ENCODE data around the gene PTCHD4. TPM values are rescaled to one million over a fixed set of nuclear protein-coding genes. Genes with fewer than 3 reads are reported as not detected.

Gene PTCHD4
- total RNA-seq, 1 donor from 2014 or later = 1.3 TPM

DNA sequence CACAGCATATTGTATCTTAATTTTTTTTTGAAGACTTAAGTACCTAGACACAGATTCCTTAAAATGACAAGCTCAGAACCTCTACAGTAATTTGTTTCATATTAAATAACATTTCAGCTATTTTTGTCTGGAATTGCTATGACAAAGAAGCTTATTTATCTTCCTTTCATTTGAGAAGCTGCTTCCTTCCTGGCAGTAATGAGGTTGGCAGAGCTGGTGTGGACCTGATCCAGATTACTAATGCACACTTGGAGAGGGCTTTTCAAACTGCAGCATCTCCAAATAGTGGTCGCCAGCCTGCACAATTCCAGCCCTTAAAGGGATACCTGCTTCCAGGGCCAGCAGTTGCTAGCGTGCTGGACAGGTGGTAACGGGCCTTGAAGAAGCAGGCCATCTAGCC is 12.1 kb downstream of the PTCHD4 start:
- no peak for DNase-seq (ENCODE audit: low read depth)
- no peak overlapping the region for H3K4me3 ChIP-seq (ENCODE audit: low read depth, low read length)
- TF ChIP-seq, protein P1, sequence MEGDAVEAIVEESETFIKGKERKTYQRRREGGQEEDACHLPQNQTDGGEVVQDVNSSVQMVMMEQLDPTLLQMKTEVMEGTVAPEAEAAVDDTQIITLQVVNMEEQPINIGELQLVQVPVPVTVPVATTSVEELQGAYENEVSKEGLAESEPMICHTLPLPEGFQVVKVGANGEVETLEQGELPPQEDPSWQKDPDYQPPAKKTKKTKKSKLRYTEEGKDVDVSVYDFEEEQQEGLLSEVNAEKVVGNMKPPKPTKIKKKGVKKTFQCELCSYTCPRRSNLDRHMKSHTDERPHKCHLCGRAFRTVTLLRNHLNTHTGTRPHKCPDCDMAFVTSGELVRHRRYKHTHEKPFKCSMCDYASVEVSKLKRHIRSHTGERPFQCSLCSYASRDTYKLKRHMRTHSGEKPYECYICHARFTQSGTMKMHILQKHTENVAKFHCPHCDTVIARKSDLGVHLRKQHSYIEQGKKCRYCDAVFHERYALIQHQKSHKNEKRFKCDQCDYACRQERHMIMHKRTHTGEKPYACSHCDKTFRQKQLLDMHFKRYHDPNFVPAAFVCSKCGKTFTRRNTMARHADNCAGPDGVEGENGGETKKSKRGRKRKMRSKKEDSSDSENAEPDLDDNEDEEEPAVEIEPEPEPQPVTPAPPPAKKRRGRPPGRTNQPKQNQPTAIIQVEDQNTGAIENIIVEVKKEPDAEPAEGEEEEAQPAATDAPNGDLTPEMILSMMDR (conservative IDR thresholded peaks at IDR 0.05; ENCODE audit: low read depth, low read length) = no peak

DNA sequence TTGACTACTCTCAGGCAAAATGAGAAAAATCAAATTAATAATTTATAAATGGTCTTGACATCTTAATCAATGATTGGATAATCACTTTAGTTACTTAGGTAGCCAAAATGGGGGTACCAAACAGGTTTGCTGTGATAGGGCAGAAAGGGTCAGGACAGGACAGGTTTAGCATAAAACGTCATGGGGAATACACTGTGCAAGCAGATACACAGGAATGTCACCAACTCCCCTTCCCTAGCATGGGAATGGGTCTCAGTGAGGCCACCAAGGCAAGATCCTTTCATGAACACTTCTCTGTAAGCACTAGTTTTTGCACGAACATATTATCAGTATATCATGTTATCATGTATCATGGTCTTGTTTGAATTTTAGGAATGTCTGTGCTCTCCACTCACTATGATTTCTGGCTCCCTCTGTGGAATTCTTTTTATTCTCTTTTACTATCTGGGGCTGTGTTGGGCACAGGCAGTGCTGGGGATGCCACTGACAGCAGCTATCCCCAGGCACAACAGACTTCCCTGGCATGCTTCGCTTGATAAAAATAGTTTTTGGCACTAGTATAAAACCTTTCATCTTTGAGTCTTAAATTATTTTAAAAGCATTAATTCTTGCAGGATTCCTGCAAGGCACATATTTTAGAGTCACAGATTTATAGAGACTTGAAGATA is 18.3 kb downstream of the PTCHD4 start:
- TF ChIP-seq, protein P1 (conservative IDR thresholded peaks at IDR 0.05; ENCODE audit: low read depth, low read length) = no peak
- no peak for DNase-seq (ENCODE audit: low read depth)
- H3K4me3 ChIP-seq (ENCODE audit: low read depth, low read length) = no peak overlapping the region

DNA sequence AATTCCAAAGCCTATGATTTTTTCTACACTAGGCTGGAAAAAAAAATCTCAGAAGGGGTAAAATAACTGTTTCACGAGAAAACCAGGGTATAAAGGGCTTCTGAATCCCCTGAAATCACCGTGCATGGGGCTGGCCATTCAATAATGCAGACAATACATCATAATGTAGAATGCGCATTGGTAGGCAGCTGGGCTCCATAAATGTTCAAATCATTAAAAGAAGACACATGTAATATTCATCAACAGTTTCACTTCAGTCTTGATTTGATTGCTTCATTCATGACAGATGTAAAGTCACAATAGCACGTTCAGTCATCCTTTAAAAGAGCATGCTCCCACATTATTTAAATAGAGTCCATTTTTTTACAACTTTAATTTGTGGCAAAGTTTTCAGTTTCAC is 20.5 kb downstream of the PTCHD4 start:
- TF ChIP-seq, protein P1 (conservative IDR thresholded peaks at IDR 0.05; ENCODE audit: low read depth, low read length) = no peak
- H3K4me3 ChIP-seq (ENCODE audit: low read depth, low read length) = no peak overlapping the region

GRCh38 chr6:48087448-48087847 is 23.5 kb downstream of the PTCHD4 start:
- DNase-seq (ENCODE audit: low read depth) = no peak

More for the DNA sequence above, 20.5 kb downstream of the PTCHD4 start:
- no peak for DNase-seq (ENCODE audit: low read depth)

DNA sequence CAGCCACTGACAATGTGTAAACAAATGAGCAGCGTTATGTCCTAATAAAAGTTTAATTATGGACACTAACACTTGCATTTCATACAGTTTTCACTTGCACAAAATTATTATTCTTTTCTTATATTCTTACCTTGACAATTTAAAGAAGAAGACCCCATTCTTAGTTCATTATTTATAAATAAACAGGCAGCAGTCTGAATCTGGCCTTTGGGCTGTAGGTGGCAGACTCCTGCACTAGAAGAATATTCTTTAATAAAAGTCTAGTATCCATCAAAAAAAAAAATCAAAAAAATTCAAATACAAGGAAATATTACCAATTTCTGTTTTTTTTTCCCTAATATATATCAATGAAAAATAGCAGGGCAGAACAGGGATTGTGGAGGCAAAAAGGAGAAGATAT is 24.8 kb downstream of the PTCHD4 start:
- TF ChIP-seq, protein P1 (conservative IDR thresholded peaks at IDR 0.05; ENCODE audit: low read depth, low read length) = peak; percentile 52
- no peak overlapping the region for H3K4me3 ChIP-seq (ENCODE audit: low read depth, low read length)
- DNase-seq (ENCODE audit: low read depth) = no peak

More at GRCh38 chr6:48087448-48087847, 23.5 kb downstream of the PTCHD4 start:
- no peak overlapping the region for H3K4me3 ChIP-seq (ENCODE audit: low read depth, low read length)
- TF ChIP-seq, protein P1 (conservative IDR thresholded peaks at IDR 0.05; ENCODE audit: low read depth, low read length) = peak; percentile 61

DNA sequence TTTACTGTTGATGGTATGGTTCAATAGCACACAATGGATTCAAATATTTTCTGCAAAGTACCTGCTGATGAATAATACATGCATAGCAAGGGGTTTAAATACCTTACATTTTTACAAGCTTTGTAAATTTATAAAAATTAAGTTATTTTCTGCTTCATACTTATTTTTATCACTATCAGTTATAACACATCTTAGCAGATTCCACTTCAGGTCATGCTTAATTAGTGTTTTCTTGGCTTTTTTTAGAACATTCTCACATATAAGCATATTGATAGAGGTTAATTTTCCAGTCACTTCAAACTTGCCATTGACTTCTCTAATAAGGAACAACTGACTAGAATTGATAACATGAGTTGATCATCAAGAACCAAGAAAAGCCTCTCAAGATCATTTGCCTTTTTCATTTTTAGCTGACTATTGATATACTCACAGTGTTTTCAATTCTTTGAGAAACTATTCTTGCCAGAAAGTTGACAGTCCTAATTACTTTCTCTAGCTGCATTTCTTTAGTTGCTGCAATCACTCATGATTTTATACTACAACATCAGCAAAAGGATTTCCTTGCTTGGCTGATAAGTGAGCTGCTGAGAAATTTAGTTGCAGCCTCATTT is 25.8 kb downstream of the PTCHD4 start:
- TF ChIP-seq, protein P1 (conservative IDR thresholded peaks at IDR 0.05; ENCODE audit: low read depth, low read length) = no peak
- no peak overlapping the region for H3K4me3 ChIP-seq (ENCODE audit: low read depth, low read length)
- no peak for DNase-seq (ENCODE audit: low read depth)

DNA sequence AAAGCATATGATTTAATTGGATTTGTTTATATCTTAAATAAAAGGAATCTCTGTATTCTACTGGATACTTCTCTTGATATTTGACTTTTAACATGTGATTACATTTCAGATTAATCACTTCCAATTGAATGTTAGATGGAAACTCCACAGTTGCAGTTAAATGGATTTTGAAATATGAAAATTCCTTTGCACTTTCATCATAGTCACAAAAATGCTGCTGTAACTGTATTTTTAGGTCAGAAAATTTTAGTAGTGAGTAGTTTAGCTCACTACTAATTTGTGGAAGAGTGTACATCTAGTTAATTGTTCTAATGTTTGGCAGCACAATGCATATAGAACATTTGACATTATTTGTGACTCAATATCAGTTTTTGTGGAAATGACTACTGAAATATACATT is 26.8 kb downstream of the PTCHD4 start:
- no peak for DNase-seq (ENCODE audit: low read depth)
- TF ChIP-seq, protein P1 (conservative IDR thresholded peaks at IDR 0.05; ENCODE audit: low read depth, low read length) = no peak
- H3K4me3 ChIP-seq (ENCODE audit: low read depth, low read length) = no peak overlapping the region

All from epithelial cell of proximal tubule (primary cell).